ENCODE data around the gene OVCH1.

The OVCH1 gene

DNA sequence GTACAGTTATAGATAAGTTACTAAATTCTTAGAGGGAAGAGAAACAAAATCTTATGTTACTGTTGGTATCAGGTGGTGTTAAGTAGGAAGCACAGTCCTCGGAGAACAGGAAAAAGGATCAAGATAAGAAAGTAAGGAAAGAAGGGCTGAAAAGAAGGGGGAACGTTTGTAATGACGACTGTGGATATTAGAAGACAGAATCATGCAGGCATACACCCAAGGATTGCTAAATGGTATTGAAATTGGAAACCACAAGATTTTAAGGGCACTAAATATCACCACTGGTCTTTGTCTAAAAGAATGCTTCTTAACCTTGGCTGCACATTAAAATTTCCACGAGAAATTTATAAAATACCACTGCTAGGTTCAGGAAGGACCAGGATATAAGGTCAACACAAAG, 82.4 kb downstream of the OVCH1 start:
- no peak for TF ChIP-seq FOXP2 (optimal IDR thresholded peaks at IDR 0.05; ENCODE audit: borderline replicate concordance, extremely low read depth, extremely low read length, insufficient read depth)
- TF ChIP-seq SIN3A (IDR thresholded peaks at IDR 0.05; ENCODE audit: borderline replicate concordance, insufficient read depth, low read length): no peak
- TF ChIP-seq, protein P1, sequence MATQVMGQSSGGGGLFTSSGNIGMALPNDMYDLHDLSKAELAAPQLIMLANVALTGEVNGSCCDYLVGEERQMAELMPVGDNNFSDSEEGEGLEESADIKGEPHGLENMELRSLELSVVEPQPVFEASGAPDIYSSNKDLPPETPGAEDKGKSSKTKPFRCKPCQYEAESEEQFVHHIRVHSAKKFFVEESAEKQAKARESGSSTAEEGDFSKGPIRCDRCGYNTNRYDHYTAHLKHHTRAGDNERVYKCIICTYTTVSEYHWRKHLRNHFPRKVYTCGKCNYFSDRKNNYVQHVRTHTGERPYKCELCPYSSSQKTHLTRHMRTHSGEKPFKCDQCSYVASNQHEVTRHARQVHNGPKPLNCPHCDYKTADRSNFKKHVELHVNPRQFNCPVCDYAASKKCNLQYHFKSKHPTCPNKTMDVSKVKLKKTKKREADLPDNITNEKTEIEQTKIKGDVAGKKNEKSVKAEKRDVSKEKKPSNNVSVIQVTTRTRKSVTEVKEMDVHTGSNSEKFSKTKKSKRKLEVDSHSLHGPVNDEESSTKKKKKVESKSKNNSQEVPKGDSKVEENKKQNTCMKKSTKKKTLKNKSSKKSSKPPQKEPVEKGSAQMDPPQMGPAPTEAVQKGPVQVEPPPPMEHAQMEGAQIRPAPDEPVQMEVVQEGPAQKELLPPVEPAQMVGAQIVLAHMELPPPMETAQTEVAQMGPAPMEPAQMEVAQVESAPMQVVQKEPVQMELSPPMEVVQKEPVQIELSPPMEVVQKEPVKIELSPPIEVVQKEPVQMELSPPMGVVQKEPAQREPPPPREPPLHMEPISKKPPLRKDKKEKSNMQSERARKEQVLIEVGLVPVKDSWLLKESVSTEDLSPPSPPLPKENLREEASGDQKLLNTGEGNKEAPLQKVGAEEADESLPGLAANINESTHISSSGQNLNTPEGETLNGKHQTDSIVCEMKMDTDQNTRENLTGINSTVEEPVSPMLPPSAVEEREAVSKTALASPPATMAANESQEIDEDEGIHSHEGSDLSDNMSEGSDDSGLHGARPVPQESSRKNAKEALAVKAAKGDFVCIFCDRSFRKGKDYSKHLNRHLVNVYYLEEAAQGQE (IDR thresholded peaks at IDR 0.05; ENCODE audit: insufficient read depth in 1 of 2, low read depth in 2 of 2, low read length in 2 of 2): no peak
- no peak for TF ChIP-seq TAF1 (IDR thresholded peaks at IDR 0.05; ENCODE audit: borderline replicate concordance, insufficient read depth, low read length)
- TF ChIP-seq POLR2AphosphoS5 (IDR thresholded peaks at IDR 0.05; ENCODE audit: low read depth, low read length): no peak

DNA sequence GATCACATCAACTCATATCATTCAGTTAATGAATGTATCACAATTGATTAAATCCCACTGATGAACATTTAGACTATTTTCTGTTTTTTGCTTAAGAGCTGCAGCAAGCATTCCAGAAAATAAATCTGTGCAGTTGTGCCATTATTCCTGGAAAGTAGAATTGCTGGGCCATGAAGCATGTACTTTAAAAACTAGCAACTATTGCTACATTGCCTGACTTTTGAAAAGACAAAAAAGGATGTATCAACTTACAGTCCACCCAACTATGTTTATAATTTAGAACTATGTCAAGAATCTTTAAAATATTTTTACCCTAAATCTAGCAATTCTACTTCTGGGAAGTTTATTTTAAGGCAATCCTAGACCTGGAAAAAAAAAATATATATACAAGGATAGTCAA, 83.1 kb downstream of the OVCH1 start:
- TF ChIP-seq, protein P1 (IDR thresholded peaks at IDR 0.05; ENCODE audit: insufficient read depth in 1 of 2, low read depth in 2 of 2, low read length in 2 of 2): no peak
- TF ChIP-seq TAF1 (IDR thresholded peaks at IDR 0.05; ENCODE audit: borderline replicate concordance, insufficient read depth, low read length): no peak
- no peak for TF ChIP-seq SIN3A (IDR thresholded peaks at IDR 0.05; ENCODE audit: borderline replicate concordance, insufficient read depth, low read length)
- no peak for TF ChIP-seq FOXP2 (optimal IDR thresholded peaks at IDR 0.05; ENCODE audit: borderline replicate concordance, extremely low read depth, extremely low read length, insufficient read depth)
- no peak for TF ChIP-seq POLR2AphosphoS5 (IDR thresholded peaks at IDR 0.05; ENCODE audit: low read depth, low read length)

DNA sequence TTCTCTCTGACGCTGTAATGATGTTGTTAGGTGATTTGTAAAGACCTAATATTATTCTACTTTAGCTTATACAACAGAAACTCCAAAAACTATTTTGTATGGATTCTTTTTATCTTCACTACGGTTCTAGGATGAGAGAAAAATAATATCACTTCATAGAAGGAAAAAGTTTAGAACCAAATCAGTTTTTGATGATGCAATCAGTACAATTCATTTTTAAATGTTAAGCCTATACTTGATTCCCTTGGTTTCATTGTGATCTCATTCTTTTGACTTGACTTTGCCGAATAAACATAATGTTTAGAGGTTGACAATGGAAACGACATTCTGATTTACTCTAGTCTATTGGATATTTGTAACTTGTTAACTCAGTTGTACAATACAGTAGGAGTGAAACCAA, 91.9 kb downstream of the OVCH1 start:
- TF ChIP-seq, protein P1 (IDR thresholded peaks at IDR 0.05; ENCODE audit: insufficient read depth in 1 of 2, low read depth in 2 of 2, low read length in 2 of 2): no peak
- TF ChIP-seq SIN3A (IDR thresholded peaks at IDR 0.05; ENCODE audit: borderline replicate concordance, insufficient read depth, low read length): no peak
- no peak for TF ChIP-seq FOXP2 (optimal IDR thresholded peaks at IDR 0.05; ENCODE audit: borderline replicate concordance, extremely low read depth, extremely low read length, insufficient read depth)
- no peak for TF ChIP-seq POLR2AphosphoS5 (IDR thresholded peaks at IDR 0.05; ENCODE audit: low read depth, low read length)
- no peak for TF ChIP-seq TAF1 (IDR thresholded peaks at IDR 0.05; ENCODE audit: borderline replicate concordance, insufficient read depth, low read length)

DNA sequence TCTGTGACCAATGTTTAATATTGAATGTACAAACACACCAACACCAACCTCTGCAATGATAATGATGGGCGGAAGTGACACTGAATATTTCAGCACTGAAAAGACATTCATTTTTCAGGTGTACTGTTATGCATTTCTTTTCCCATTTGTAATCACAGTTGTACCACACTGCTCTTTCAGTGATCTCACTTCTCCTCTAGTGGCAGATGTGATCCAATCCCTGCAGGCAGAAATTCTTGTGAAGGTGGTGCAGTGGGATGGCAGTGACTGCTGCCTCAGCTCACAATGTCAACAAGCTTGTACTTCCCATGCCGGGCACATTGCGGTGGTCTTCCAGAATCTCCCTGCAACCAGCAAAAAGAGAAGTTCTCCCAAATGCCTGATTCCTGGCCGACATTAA, 93.5 kb downstream of the OVCH1 start:
- TF ChIP-seq FOXP2 (optimal IDR thresholded peaks at IDR 0.05; ENCODE audit: borderline replicate concordance, extremely low read depth, extremely low read length, insufficient read depth) (no peak), POLR2AphosphoS5 (IDR thresholded peaks at IDR 0.05; ENCODE audit: low read depth, low read length) (no peak)

DNA sequence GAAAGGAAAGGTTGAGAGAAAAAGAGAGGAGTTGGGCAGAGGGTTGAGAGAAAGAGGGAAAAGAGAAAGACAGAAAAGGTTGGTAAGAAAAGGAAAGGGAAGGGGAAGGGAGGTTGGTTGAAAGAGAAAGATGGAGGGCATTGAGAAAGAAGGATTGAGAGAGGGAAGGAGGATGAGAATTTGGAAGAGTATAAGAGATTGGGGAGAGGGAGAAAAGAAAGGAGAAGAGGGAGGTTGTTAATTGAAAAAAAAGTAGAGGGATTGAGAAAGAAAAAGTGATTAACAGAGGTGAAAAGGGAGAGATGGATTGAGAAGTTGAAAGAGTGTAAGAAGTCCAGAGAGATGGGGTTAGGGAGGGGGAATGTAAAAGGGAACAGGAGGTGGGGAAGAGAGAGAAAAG, 95.0 kb downstream of the OVCH1 start:
- TF ChIP-seq SIN3A (IDR thresholded peaks at IDR 0.05; ENCODE audit: borderline replicate concordance, insufficient read depth, low read length) (no peak), POLR2AphosphoS5 (IDR thresholded peaks at IDR 0.05; ENCODE audit: low read depth, low read length) (no peak), FOXP2 (optimal IDR thresholded peaks at IDR 0.05; ENCODE audit: borderline replicate concordance, extremely low read depth, extremely low read length, insufficient read depth) (no peak), TAF1 (IDR thresholded peaks at IDR 0.05; ENCODE audit: borderline replicate concordance, insufficient read depth, low read length) (no peak)
- TF ChIP-seq, protein P1 (IDR thresholded peaks at IDR 0.05; ENCODE audit: insufficient read depth in 1 of 2, low read depth in 2 of 2, low read length in 2 of 2): no peak
